Mesenchymal stem cell (in vitro differentiated cells and primary cell): ENCODE measurements around the gene NPW.

ENCODE experiments used
- DNase-seq: peaks from one replicate; pipeline ENCODE4 v3.0.0-alpha.2; 2013
- H2AFZ ChIP-seq: one replicate; pipeline ENCODE4 v1.6.1; 2013; ENCODE audit warnings: low read depth, mild to moderate bottlenecking, control low read depth, inconsistent platforms, low read length, moderate library complexity
- H2AK5ac ChIP-seq: 2 replicates; pipeline ENCODE4 v1.6.1; 2013; ENCODE audit warnings: low read length, moderate library complexity, mild to moderate bottlenecking, inconsistent platforms; ENCODE audit not compliant: severe bottlenecking
- H2BK120ac ChIP-seq: one replicate; pipeline ENCODE4 v1.6.1; 2013; ENCODE audit warnings: low read depth, mild to moderate bottlenecking, inconsistent platforms, low read length, moderate library complexity
- H2BK12ac ChIP-seq, 2 experiments: one replicate each; pipeline ENCODE4 v1.6.1; 2013; ENCODE audit warnings: inconsistent platforms in 2 of 2, low read length in 2 of 2, mild to moderate bottlenecking in 2 of 2, moderate library complexity in 2 of 2, control low read depth in 1 of 2
- H2BK15ac ChIP-seq: one replicate; pipeline ENCODE4 v1.6.1; 2013; ENCODE audit warnings: mild to moderate bottlenecking, low read depth, inconsistent platforms; ENCODE audit not compliant: poor library complexity, severe bottlenecking
- H2BK5ac ChIP-seq: 2 replicates; pipeline ENCODE4 v1.6.1; 2013; ENCODE audit warnings: low read depth, mild to moderate bottlenecking, low read length, control low read depth, inconsistent platforms; ENCODE audit not compliant: poor library complexity, severe bottlenecking
- H3K14ac ChIP-seq, 2 experiments: one replicate each; pipeline ENCODE4 v1.6.1; 2013; ENCODE audit warnings: inconsistent platforms in 2 of 2, low read length in 2 of 2, control low read depth in 1 of 2, mild to moderate bottlenecking in 1 of 2, moderate library complexity in 1 of 2
- H3K18ac ChIP-seq, 2 experiments: one replicate each; pipeline ENCODE4 v1.6.1; 2013; ENCODE audit warnings: inconsistent platforms in 2 of 2, low read length in 2 of 2, control low read depth in 1 of 2, low read depth in 1 of 2, mild to moderate bottlenecking in 1 of 2
- H3K23ac ChIP-seq, 2 experiments: one replicate each; pipeline ENCODE4 v1.6.1; 2013; ENCODE audit warnings: inconsistent platforms in 2 of 2, low read length in 2 of 2, mild to moderate bottlenecking in 2 of 2, moderate library complexity in 2 of 2, control low read depth in 1 of 2
- H3K27ac ChIP-seq: 2 replicates; pipeline ENCODE4 v1.5.1; 2013; ENCODE audit warnings: mild to moderate bottlenecking, moderate library complexity, low read length, control low read depth, inconsistent platforms; ENCODE audit not compliant: poor library complexity, severe bottlenecking
- H3K27me3 ChIP-seq, 2 experiments: 2 replicates each; pipeline versions ENCODE4 v1.6.1 to v1.7.0; 2013; ENCODE audit warnings: low read length in 2 of 2, mild to moderate bottlenecking in 2 of 2, moderate library complexity in 2 of 2, control low read depth in 1 of 2, inconsistent platforms in 1 of 2; ENCODE audit not compliant: control insufficient read depth in 1 of 2, insufficient read depth in 1 of 2
- H3K36me3 ChIP-seq, 2 experiments: 2 replicates each; pipeline versions ENCODE4 v1.6.1 to v1.7.0; 2013; ENCODE audit warnings: low read length in 2 of 2, control low read depth in 1 of 2, inconsistent platforms in 1 of 2, low read depth in 1 of 2, mild to moderate bottlenecking in 1 of 2; ENCODE audit not compliant: insufficient read depth in 2 of 2, control insufficient read depth in 1 of 2
- H3K4ac ChIP-seq, 2 experiments: one replicate each; pipeline ENCODE4 v1.6.1; 2013; ENCODE audit warnings: inconsistent platforms in 2 of 2, low read length in 2 of 2, mild to moderate bottlenecking in 2 of 2, moderate library complexity in 2 of 2, control low read depth in 1 of 2, low read depth in 1 of 2
- H3K4me1 ChIP-seq: 2 replicates; pipeline ENCODE4 v1.6.1; 2013; ENCODE audit warnings: low read depth, low read length, control low read depth; ENCODE audit not compliant: control insufficient read depth, insufficient read depth
- H3K4me2 ChIP-seq: 2 replicates; pipeline ENCODE4 v1.6.1; 2013; ENCODE audit warnings: low read length, mild to moderate bottlenecking, inconsistent platforms; ENCODE audit not compliant: poor library complexity, severe bottlenecking
- H3K4me3 ChIP-seq, 2 experiments: 2 replicates each; pipeline versions ENCODE4 v1.5.1 to v1.7.0; 2013; ENCODE audit warnings: low read length in 2 of 2, mild to moderate bottlenecking in 2 of 2, control low read depth in 1 of 2, low read depth in 1 of 2; ENCODE audit not compliant: insufficient read depth in 1 of 2
- H3K79me1 ChIP-seq: replicated peaks from 2 replicates; pipeline ENCODE4 v1.6.1; 2013; ENCODE audit warnings: mild to moderate bottlenecking, control low read depth, low read length, inconsistent platforms; ENCODE audit not compliant: poor library complexity, severe bottlenecking
- H3K9ac ChIP-seq: 2 replicates; pipeline ENCODE4 v1.7.0; 2013; ENCODE audit warnings: mild to moderate bottlenecking, low read length, moderate library complexity
- H3K9me3 ChIP-seq: 2 replicates; pipeline ENCODE4 v1.7.0; 2013; ENCODE audit warnings: mild to moderate bottlenecking, low read length; ENCODE audit not compliant: control insufficient read depth
- H4K8ac ChIP-seq: one replicate; pipeline ENCODE4 v1.6.1; 2013; ENCODE audit warnings: inconsistent platforms, mild to moderate bottlenecking, low read length, moderate library complexity
- H4K91ac ChIP-seq: one replicate; pipeline ENCODE4 v1.6.1; 2013; ENCODE audit warnings: mild to moderate bottlenecking, low read length, inconsistent platforms
- WGBS: methylation state at CpG from one replicate; pipeline ENCODE4 v1.1.7; 2013; ENCODE audit warnings: mixed read lengths; 5-methylcytosine and 5-hydroxymethylcytosine counted together

Gene NPW

DNA sequence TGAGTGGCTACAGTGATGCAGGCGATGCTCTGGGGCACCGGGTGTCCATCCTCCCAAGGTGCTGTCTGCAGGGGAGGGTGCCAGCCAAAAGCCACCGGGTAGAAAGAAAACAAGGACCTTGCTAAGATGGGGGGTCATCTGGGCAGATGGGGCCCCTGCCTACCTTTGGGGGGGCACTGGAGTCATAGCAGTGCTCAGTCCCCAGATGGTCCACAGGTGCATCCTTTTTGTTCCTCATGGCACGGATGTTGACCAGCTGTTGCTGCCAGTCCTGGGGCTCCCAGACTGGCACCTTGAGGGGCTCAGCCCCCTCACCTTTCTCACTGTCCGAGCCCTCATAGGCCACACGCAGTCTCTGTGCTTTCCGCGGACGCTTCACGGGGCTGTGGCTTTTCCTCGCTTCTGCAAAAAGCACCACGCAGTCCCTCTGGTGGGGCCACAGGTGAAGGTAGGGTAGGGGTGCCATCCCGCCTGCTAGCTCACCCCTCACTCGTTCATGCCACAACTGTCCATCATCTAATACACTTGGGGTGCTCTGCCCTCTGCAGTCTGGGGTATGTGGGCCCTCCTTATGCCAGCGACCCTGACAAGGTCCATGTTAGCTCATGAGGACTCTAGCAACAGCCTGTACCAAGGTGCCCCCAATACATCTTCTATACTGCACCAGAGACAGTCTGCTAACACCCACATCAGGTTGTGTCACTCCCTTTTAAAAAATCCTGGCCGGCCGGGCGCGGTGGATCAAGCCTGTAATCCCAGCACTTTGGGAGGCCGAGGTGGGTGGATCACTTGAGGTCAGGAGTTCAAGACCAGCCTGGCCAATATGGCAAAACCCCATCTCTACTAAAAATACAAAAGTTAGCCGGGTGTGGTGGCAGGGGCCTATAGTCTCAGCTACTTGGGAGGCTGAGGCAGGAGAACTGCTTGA, 26.6 kb downstream of the NPW start:
- Histone ChIP-seq H2AFZ (peak overlapping the region; percentile 34), H2BK5ac (no peak overlapping the region), H3K23ac (peak overlapping the region in 1 of 2 experiments; percentile 46), H4K91ac (peak overlapping the region; percentile 4), H3K18ac (peak overlapping the region in 1 of 2 experiments; percentile 56), H3K27ac (no peak overlapping the region), H3K14ac (no peak overlapping the region), H4K8ac (no peak overlapping the region), H3K79me1 (peaks cover 16% of the 10 kb centered on the region), H3K9ac (no peak overlapping the region), H3K36me3 (peaks cover 4 to 42% of the 10 kb centered on the region in 2 experiments), H3K4me1 (peaks cover 41% of the 10 kb centered on the region), H3K4ac (peak overlapping the region in 1 of 2 experiments; percentile 71), H2BK12ac (peak overlapping the region in 1 of 2 experiments; percentile 54), H2AK5ac (peak overlapping the region; percentile 62), H3K27me3 (no peaks in the 10 kb centered on the region), H3K4me2 (no peak overlapping the region), H2BK15ac (peak overlapping the region; percentile 55), H3K4me3 (no peak overlapping the region), H3K9me3 (no peaks in the 10 kb centered on the region), H2BK120ac (no peak overlapping the region)
- WGBS = 95% methylated on average over 16 of the region's 21 CpGs
- DNase-seq = no peak

DNA sequence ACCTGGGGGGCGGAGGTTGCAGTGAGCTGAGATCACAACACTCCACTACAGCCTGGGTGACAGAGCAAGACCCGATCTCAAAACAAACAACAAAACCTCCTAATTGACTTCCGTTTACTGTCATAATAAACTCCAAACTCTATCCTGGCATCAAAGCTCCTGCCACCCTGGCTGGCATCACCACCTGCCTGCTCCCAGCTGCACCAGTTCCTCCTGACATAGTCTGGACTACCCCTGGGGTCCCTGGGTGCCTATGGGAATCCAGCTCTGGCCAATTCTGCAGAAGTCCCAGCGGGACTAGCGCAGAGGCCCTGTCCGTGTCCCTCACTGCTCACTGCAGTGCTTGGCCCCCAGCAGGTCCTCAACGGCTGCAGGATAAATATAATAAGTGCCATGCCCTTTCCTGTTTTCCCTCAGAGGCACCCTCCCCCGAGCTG, 27.3 kb downstream of the NPW start:
- Histone ChIP-seq H3K14ac (peak overlapping the region in 1 of 2 experiments; percentile 49), H3K23ac (peak overlapping the region in 1 of 2 experiments; percentile 95), H3K27ac (peak overlapping the region; percentile 55), H2AK5ac (no peak overlapping the region), H2BK15ac (no peak overlapping the region), H3K79me1 (peaks cover 20% of the 10 kb centered on the region), H4K91ac (no peak overlapping the region), H3K4me2 (peak overlapping the region; percentile 95), H2BK12ac (no peak overlapping the region), H3K4me1 (peaks cover 35% of the 10 kb centered on the region), H3K18ac (peak overlapping the region in 1 of 2 experiments; percentile 56), H2BK5ac (no peak overlapping the region), H3K9me3 (no peaks in the 10 kb centered on the region), H3K36me3 (peaks cover 11 to 49% of the 10 kb centered on the region in 2 experiments), H3K4ac (no peak overlapping the region), H3K27me3 (no peaks in the 10 kb centered on the region), H3K4me3 (peak overlapping the region; percentile 69 to 95), H2AFZ (peak overlapping the region; percentile 75), H4K8ac (no peak overlapping the region), H3K9ac (peak overlapping the region; percentile 68), H2BK120ac (no peak overlapping the region)
- 37% methylated on average over 7 of the region's 8 CpGs for WGBS
- DNase-seq = no peak

DNA sequence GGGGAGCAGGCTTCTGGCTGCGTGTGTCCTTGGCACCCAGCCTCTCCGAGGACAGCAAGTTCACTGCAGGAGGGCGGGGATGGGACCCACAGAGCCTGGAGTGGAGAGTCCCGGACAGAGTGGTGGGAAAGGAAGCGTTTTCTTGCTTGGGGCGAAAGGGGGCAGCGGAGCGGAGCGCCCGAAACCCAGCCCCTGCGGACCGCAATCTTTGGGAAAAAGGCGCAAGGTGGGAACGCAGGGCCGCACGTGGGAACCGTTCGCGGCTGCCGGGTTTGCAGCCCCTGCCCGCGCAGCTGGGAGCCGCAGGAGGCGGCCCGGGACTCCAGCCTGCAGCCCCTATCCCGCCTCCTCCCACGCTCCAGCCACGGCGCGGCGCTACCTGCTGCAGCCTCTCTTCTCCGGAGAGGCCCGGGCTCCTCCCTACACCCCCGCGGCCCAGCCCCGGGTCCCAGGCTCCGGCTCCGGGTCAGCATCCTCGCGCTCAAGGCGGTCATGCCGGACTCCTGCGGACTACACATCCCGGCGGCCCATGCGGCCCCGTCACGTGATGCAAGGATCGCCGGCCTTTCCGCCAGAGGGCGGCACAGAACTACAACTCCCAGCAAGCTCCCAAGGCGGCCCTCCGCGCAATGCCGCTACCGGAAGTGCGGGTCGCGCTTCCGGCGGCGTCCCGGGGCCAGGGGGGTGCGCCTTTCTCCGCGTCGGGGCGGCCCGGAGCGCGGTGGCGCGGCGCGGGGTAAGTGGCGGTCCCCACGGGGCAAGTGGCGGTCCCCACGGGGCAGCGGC, 27.9 kb downstream of the NPW start, which contains the start of the genes NTHL1 and TSC2:
NTHL1 (minus strand) TSS at position 505 of the 786 bp plus-strand sequence; CDS start at position 494, 11 bp downstream.
TSC2 (plus strand) TSS at position 656 of the 786 bp plus-strand sequence. CDS start 631 bp downstream, outside the sequence.
- peaks cover 17 to 52% of the 10 kb centered on the region in 2 experiments for H3K36me3 ChIP-seq
- peak within 1 kb of the TSS in 1 of 2 experiments; percentile 78 for H3K18ac ChIP-seq
- peak within 1 kb of the TSS; percentile 55 for H3K27ac ChIP-seq
- H3K9ac ChIP-seq = peak within 1 kb of the TSS; percentile 89
- peak within 1 kb of the TSS; percentile 63 for H2BK5ac ChIP-seq
- no peaks in the 10 kb centered on the region for H3K27me3 ChIP-seq
- peak within 1 kb of the TSS; percentile 75 for H4K8ac ChIP-seq
- H3K4ac ChIP-seq = peak within 1 kb of the TSS in 1 of 2 experiments; percentile 64
- peak within 1 kb of the TSS in 1 of 2 experiments; percentile 49 for H3K14ac ChIP-seq
- H2BK12ac ChIP-seq = peak within 1 kb of the TSS in 1 of 2 experiments; percentile 65
- DNase-seq = peak; percentile 95
- peaks cover 26% of the 10 kb centered on the region for H3K79me1 ChIP-seq
- H3K4me3 ChIP-seq = peak within 1 kb of the TSS; percentile 90 to 95
- peaks cover 32% of the 10 kb centered on the region for H3K4me1 ChIP-seq
- 1% methylated on average over 79 of the region's 81 CpGs for WGBS
- H2AFZ ChIP-seq = peak within 1 kb of the TSS; percentile 92
- no peak within 1 kb of the TSS for H4K91ac ChIP-seq
- no peak within 1 kb of the TSS for H2BK120ac ChIP-seq
- no peak within 1 kb of the TSS for H2BK15ac ChIP-seq
- H3K9me3 ChIP-seq = no peaks in the 10 kb centered on the region
- H3K23ac ChIP-seq = peak within 1 kb of the TSS in 1 of 2 experiments; percentile 95
- peak within 1 kb of the TSS; percentile 95 for H3K4me2 ChIP-seq
- peak within 1 kb of the TSS; percentile 49 for H2AK5ac ChIP-seq
